ENCODE data around the gene FAM167B.

FAM167B gene

DNA sequence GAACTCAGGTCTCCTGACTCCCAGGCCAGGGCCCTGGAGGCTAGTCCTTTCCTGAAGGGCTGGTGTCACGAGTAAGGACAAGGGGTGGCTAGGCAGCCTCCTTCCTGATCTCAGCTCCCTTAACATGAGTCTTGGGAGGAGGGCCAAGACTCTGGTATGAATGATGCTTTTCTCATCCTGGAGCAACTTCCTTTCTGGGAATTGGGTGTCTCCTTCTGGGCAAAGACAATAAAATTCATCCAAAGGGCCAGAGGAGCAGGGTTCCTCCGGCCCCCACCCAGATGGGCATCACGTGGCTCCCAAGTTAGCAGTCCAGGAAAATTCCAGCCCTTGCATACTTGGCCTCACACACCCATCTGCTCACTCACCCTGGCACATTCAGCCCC lies at the start of gene FAM167B:
Gene FAM167B, plus strand, starts transcription at position 335 of the 386 bp plus-strand sequence. CDS start 200 bp downstream, outside the sequence.
- DNase-seq (ENCODE audit: low spot score): no peak

DNA sequence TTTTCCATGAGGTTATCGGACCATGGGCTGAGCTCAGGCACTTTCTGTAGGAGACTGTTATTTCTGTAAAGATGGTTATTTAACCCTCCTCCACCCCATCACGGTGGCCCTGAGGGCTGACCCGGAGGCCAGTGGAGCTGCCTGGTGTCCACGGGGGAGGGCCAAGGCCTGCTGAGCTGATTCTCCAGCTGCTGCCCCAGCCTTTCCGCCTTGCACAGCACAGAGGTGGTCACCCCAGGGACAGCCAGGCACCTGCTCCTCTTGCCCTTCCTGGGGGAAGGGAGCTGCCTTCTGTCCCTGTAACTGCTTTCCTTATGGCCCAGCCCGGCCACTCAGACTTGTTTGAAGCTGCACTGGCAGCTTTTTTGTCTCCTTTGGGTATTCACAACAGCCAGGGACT lies 49.2 kb upstream of the FAM167B start:
- DNase-seq (ENCODE audit: low spot score): no peak

- no peak for DNase-seq (ENCODE audit: low spot score)
Observed at GRCh38 chr1:32198237-32199042, 48.6 kb upstream of the FAM167B start.

DNA sequence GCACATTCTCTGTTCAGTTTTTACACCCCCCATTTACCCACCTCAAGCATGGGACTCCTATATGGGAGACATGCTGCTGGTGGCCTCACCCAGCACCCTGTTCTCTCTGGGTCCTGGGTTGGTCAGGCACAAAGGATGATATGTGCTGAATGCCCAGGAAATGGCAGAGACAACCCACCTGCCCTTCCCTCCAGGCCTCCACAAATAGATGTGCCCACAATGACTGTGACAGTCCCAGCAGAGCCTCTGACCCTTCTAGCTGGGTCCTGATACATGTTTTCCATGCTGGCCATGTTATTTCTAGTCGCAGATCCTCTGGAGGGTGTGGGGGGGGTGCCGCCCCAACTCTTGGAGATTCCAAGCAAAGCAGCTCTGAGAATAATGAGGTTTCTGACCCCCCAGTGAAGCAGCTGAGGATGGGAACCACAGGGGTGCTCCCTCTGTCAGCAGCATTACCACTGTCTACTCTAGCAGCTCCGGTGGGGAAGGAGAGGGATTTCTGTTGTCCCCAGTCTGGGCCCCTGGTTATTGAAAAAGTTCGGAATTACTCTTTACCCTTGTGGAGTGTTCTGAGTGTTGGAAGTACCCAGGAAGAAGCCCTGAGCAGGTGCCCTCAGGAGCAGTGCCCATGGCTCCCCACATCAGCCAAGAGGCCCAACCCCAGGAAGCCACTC lies 47.8 kb upstream of the FAM167B start:
- DNase-seq (ENCODE audit: low spot score): no peak

GRCh38 chr1:32199717-32200072 lies 47.3 kb upstream of the FAM167B start:
- peak; percentile 41 for DNase-seq (ENCODE audit: low spot score)

DNA sequence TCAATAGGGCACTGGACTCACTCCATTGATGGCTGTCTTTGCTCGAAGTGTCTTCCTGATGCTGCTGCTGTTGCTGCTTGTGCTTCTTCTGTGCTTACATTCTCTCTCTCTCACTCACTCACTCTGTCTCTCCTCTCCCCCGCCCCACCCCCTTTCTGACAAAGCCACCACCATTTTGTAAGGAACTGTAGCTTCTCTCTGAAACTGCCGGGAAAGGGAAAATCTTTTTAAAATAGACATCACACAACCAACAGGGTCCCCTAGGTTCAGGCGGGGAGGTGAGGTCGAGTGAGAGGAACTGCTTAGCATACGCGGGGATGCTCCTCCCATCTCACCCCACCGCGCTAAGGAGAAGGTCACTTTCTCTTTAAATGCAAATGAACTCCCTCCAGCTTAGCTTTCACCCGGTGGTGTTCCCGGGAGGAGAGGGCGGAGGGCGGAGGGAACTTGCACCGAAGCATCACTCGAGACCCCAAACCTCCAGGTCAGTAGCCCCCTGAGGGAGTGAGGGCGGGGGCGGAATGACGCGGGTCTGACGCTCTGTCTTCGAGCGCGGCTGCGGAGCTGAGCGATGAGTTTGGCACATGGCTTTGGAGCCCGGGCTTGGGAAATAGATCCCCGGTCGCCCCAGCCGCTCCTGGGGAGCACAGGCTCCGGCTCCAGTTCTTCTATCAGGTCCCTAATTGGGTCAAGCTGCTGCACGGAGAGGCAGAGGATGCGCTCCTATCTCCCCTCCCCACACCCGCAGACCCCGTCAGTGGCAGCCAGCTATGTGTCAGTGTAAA lies 46.6 kb upstream of the FAM167B start, which contains the start of gene CCDC28B:
Gene CCDC28B, plus strand, starts transcription at position 370 of the 785 bp plus-strand sequence. CDS start 1,341 bp downstream, outside the sequence.
- DNase-seq (ENCODE audit: low spot score): peak; percentile 66

- peak; percentile 45 for DNase-seq (ENCODE audit: low spot score)
Observed at GRCh38 chr1:32201011-32201855, 45.8 kb upstream of the FAM167B start.

- no peak for DNase-seq (ENCODE audit: low spot score)
Observed at GRCh38 chr1:32204943-32205361, 42.1 kb upstream of the FAM167B start.

GRCh38 chr1:32205401-32206370 lies 41.3 kb upstream of the FAM167B start, which contains the start of gene IQCC:
TSS of gene IQCC (plus strand) at chr1:32205671. CDS start at chr1:32205682, 11 bp downstream.
- DNase-seq (ENCODE audit: low spot score): peak; percentile 84

GRCh38 chr1:32208469-32208868 lies 38.6 kb upstream of the FAM167B start:
- no peak for DNase-seq (ENCODE audit: low spot score)

- DNase-seq (ENCODE audit: low spot score): no peak
Observed at GRCh38 chr1:32208891-32209328, 38.1 kb upstream of the FAM167B start, which contains the start of gene DCDC2B. TSS of gene DCDC2B (plus strand) at chr1:32209089. CDS start at chr1:32209094, 5 bp downstream.

- peak; percentile 54 for DNase-seq (ENCODE audit: low spot score)
Observed at GRCh38 chr1:32215629-32216480, 31.2 kb upstream of the FAM167B start.

DNA sequence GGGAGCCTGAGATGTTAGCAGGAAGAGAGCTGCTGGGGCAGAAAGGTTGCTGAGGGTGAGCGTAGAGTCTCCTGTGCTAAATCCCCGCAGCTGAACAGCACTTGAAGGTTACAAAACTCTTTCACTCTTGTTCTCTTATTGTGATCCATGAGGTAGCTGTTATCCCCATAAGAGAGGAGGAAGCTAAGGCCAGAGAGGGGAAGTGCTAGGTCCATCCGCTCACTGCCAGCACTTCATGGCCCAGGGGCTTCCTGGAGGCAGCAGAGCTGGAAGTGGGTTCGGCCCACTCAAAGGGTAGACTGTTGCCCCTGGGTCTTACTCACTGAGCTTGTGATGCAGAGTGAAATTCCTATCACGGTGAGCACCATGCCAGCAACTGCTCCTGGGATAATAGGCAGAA lies 30.5 kb upstream of the FAM167B start:
- no peak for DNase-seq (ENCODE audit: low spot score)

DNA sequence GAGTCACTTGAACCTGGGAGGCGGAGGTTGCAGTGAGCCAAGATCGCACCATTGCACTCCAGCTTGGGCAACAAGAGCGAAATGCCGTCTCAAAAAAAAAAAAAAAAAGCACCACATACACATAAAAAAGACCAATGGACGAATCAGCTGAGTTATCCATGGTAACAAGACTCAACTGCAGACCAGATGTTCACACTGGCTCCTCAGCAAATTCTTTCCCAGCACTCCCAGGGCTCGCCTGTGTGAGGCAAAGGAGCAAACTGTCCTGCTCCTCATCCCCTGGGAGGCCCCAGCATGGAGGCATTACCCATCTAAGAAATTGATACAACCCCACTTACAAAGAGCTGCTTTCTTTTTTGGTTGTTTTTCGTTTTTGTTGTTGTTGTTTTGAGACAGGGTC lies 28.0 kb upstream of the FAM167B start:
- no peak for DNase-seq (ENCODE audit: low spot score)

GRCh38 chr1:32220746-32221580 lies 26.1 kb upstream of the FAM167B start:
- no peak for DNase-seq (ENCODE audit: low spot score)

- DNase-seq (ENCODE audit: low spot score): no peak
Observed at GRCh38 chr1:32221581-32221979, 25.4 kb upstream of the FAM167B start.

GRCh38 chr1:32221980-32222755 lies 24.9 kb upstream of the FAM167B start, which contains the start of the genes EIF3I and TMEM234:
TSS of gene EIF3I (plus strand) at chr1:32222407. CDS start at chr1:32222442, 35 bp downstream.
TSS of gene TMEM234 (minus strand) at chr1:32222353. CDS start at chr1:32222322, 31 bp downstream.
- peak; percentile 89 for DNase-seq (ENCODE audit: low spot score)
